Panc1 (cell line): ENCODE data around the gene SKI. TPM values are rescaled to one million over a fixed set of nuclear protein-coding genes. Genes with fewer than 3 reads are reported as not detected.

Experiments used
- ATAC-seq: fragments of 200-7000 bp; cut with Tn5 transposase; 2 replicates; pipeline ENCODE4 v1.9.1; 2020; ENCODE audit warnings: mild to moderate bottlenecking, moderate library complexity
- BruUV-seq: library from RNA; stranded (reverse); fragments of 400-500 nt; replicated peaks from 2 replicates; lab custom pipeline; 2021; lab: Mats Ljungman, UMichigan
- CTCF ChIA-PET: fragments of 300-600 bp; sonication (Branson Sonifier 250); formaldehyde crosslinking; loops from one replicate; lab custom pipeline; 2022; ENCODE audit warnings: antibody characterized with exemption; lab: Charles Lee
- POLR2A ChIA-PET: fragments of 300-600 bp; sonication (Branson Sonifier 250); formaldehyde crosslinking; loops from one replicate; lab custom pipeline; 2022; ENCODE audit warnings: antibody characterized with exemption; lab: Charles Lee
- DNase-seq: peaks from one replicate; pipeline ENCODE4 v3.0.0-alpha.2; 2010; ENCODE audit warnings: low read depth, low spot score
- H3K27ac ChIP-seq: 2 replicates; pipeline ENCODE4 v1.5.1; 2011; ENCODE audit warnings: mild to moderate bottlenecking, low read length, inconsistent platforms
- H3K27me3 ChIP-seq: fragments of 200-500 bp; sonication (Bioruptor generic); 2 replicates; pipeline ENCODE4 v1.6.0; 2014; ENCODE audit warnings: low read length, inconsistent platforms; ENCODE audit not compliant: control insufficient read depth, insufficient read depth
- H3K36me3 ChIP-seq: fragments of 200-500 bp; sonication (Bioruptor generic); 2 replicates; pipeline ENCODE4 v1.5.1; 2014; ENCODE audit warnings: inconsistent platforms, mild to moderate bottlenecking, low read length, moderate library complexity; ENCODE audit not compliant: control insufficient read depth, insufficient read depth
- H3K4me1 ChIP-seq: 2 replicates; pipeline ENCODE4 v1.5.1; 2011; ENCODE audit warnings: inconsistent platforms, mild to moderate bottlenecking, low read length, moderate library complexity; ENCODE audit not compliant: control insufficient read depth, insufficient read depth
- H3K4me3 ChIP-seq, 2 experiments: 2 replicates each; pipeline ENCODE4 v1.5.1; 2011 to 2012; ENCODE audit warnings: low read depth in 2 of 2, low read length in 2 of 2, mild to moderate bottlenecking in 2 of 2, inconsistent platforms in 1 of 2, moderate library complexity in 1 of 2
- H3K9me3 ChIP-seq: fragments of 200-500 bp; sonication (Bioruptor generic); 2 replicates; pipeline ENCODE4 v1.5.1; 2014; ENCODE audit warnings: low read depth, mild to moderate bottlenecking, inconsistent platforms, low read length, moderate library complexity; ENCODE audit not compliant: control insufficient read depth, insufficient read depth
- CTCF ChIP-seq: fragments of 450-650 bp; IDR thresholded peaks from 2 replicates; pipeline ENCODE4 v1.5.1; 2017; ENCODE audit warnings: mild to moderate bottlenecking
- POLR2AphosphoS5 ChIP-seq: IDR thresholded peaks from 2 replicates; pipeline ENCODE4 v1.6.1; 2012; ENCODE audit warnings: mild to moderate bottlenecking, low read depth, low read length, moderate library complexity
- SIN3A ChIP-seq: IDR thresholded peaks from 2 replicates; pipeline ENCODE4 v1.6.1; 2012; ENCODE audit warnings: low read depth, mild to moderate bottlenecking, low read length, moderate library complexity, borderline replicate concordance; ENCODE audit not compliant: insufficient read depth
- TCF7L2 ChIP-seq: IDR thresholded peaks from 2 replicates; pipeline ENCODE4 v1.6.1; 2011; ENCODE audit warnings: mild to moderate bottlenecking, low read depth, low read length, inconsistent platforms
- in situ Hi-C: cut with HindIII; loops from 2 replicates; pipeline ENCODE4 v1.10.0; 2016; ENCODE audit warnings: low sequenced_read_pairs, low pct_unique_long_range_greater_than_20kb
- intact Hi-C: fragments of 100-400 bp; cut with micrococcal nuclease; formaldehyde crosslinking; loops from one replicate; pipeline ENCODE4 v1.10.0; 2022; ENCODE audit not compliant: unreplicated experiment
- total RNA-seq: library from RNA; stranded (reverse); gene quantifications from one replicate; pipeline ENCODE4 v1.2.1, GENCODE V29; 2021; ENCODE audit not compliant: unreplicated experiment
- TF ChIP-seq, protein P1 (sequence below), 2 experiments: IDR thresholded peaks; 2 replicates each; pipeline ENCODE4 v1.6.1; 2011 to 2012; ENCODE audit warnings: low read depth in 2 of 2, control low read depth in 1 of 2, low read length in 1 of 2, mild to moderate bottlenecking in 1 of 2, moderate library complexity in 1 of 2; ENCODE audit not compliant: insufficient read depth in 1 of 2

SKI gene
- total RNA-seq, 1 experiment from 2014 or later: 63.2 TPM

DNA sequence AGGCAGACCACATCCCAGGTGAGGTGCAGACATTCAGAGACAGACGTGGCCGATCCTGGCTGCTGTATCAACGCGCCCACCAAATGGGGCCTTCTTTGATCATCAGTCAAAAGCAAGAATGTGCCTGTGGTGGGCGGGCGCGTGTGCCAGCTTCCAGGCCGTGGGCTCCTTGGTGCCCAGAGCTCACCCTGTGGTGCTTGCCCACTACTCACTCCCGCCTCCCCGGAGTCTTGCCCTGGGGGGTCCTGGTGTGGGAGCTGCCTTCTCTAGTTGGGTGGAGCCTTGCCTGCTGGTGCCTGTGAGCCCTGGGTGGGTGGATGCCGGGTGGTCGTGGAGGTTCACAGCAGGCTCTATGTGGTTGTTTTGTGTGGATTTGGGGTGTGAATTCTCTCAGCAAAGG lies 70.6 kb downstream of the SKI start:
- no peak for ATAC-seq
- no peak for DNase-seq
- no TSS peak for BruUV-seq
- ChIA-PET CTCF (no interaction called here), POLR2A (no interaction called here)
- Histone ChIP-seq H3K9me3 (no peaks in the 10 kb centered on the region), H3K27ac (no peak overlapping the region), H3K4me1 (no peaks in the 10 kb centered on the region; the same call in 1 of the 2 replicates), H3K4me3 (no peak overlapping the region), H3K36me3 (no peaks in the 10 kb centered on the region; the same call in 1 of the 2 replicates), H3K27me3 (no peaks in the 10 kb centered on the region)
- intact Hi-C loops: no loop called here
- in situ Hi-C loops: no loop called here
- TF ChIP-seq, protein P1, sequence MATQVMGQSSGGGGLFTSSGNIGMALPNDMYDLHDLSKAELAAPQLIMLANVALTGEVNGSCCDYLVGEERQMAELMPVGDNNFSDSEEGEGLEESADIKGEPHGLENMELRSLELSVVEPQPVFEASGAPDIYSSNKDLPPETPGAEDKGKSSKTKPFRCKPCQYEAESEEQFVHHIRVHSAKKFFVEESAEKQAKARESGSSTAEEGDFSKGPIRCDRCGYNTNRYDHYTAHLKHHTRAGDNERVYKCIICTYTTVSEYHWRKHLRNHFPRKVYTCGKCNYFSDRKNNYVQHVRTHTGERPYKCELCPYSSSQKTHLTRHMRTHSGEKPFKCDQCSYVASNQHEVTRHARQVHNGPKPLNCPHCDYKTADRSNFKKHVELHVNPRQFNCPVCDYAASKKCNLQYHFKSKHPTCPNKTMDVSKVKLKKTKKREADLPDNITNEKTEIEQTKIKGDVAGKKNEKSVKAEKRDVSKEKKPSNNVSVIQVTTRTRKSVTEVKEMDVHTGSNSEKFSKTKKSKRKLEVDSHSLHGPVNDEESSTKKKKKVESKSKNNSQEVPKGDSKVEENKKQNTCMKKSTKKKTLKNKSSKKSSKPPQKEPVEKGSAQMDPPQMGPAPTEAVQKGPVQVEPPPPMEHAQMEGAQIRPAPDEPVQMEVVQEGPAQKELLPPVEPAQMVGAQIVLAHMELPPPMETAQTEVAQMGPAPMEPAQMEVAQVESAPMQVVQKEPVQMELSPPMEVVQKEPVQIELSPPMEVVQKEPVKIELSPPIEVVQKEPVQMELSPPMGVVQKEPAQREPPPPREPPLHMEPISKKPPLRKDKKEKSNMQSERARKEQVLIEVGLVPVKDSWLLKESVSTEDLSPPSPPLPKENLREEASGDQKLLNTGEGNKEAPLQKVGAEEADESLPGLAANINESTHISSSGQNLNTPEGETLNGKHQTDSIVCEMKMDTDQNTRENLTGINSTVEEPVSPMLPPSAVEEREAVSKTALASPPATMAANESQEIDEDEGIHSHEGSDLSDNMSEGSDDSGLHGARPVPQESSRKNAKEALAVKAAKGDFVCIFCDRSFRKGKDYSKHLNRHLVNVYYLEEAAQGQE (IDR thresholded peaks at IDR 0.05; ENCODE audit: insufficient read depth in 1 of 2, low read depth in 2 of 2, low read length in 1 of 2): no peak
- no peak for TF ChIP-seq TCF7L2
- TF ChIP-seq CTCF: no peak
- no peak for TF ChIP-seq POLR2AphosphoS5
- no peak for TF ChIP-seq SIN3A

GRCh38 chr1:2299131-2299627 lies 71.1 kb downstream of the SKI start:
- H3K27ac ChIP-seq: no peak overlapping the region
- H3K9me3 ChIP-seq: no peaks in the 10 kb centered on the region
- no peaks in the 10 kb centered on the region; the same call in 1 of the 2 replicates for H3K4me1 ChIP-seq
- TF ChIP-seq, protein P1 (IDR thresholded peaks at IDR 0.05; ENCODE audit: insufficient read depth in 1 of 2, low read depth in 2 of 2, low read length in 1 of 2): no peak
- no peaks in the 10 kb centered on the region for H3K27me3 ChIP-seq
- H3K4me3 ChIP-seq: no peak overlapping the region
- no TSS peak for BruUV-seq
- intact Hi-C loops (no loop called here), in situ Hi-C loops (no loop called here)
- ChIA-PET CTCF (no interaction called here), POLR2A (no interaction called here)
- H3K36me3 ChIP-seq: no peaks in the 10 kb centered on the region; the same call in 1 of the 2 replicates
- DNase-seq: no peak
- peak; percentile 31; the same call in 1 of the 2 replicates for ATAC-seq
